EL (cell line): ENCODE results near the gene LRRC70.
A peak's percentile ranks its signal among the peaks of the same experiment; 100 is the strongest.

Experiments used
- DNase-seq: peaks from one replicate; pipeline ENCODE4 v3.0.0-alpha.2; 2016

The LRRC70 gene

DNA sequence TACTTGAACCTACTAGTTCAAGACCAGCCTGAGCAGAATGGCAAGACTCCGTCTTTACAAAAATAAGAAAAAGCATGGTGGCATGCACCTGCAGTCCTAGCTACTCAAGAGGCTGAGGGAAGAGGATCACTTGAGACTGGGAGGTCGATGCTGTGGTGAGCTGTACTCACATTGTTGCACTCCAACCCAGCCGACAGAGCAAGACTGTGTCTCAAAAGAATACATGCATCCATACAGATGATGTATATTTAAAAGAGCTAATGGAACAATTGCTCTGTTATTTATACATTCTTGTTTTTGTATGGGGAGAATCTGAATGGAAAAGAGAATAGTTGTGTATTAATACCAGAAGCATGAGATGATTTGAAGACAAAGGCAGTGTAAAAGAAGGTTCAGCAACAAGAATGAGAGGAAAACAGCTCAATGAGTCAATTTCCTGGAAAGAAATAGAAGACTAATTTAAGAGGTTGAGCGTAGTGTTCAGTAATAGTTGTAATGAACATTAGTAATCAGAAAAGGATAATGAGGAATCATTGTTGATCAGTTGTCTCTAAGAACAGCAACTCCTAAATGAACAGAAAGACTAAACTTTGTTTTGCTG lies 1.9 kb upstream of the LRRC70 start:
- DNase-seq = no peak

DNA sequence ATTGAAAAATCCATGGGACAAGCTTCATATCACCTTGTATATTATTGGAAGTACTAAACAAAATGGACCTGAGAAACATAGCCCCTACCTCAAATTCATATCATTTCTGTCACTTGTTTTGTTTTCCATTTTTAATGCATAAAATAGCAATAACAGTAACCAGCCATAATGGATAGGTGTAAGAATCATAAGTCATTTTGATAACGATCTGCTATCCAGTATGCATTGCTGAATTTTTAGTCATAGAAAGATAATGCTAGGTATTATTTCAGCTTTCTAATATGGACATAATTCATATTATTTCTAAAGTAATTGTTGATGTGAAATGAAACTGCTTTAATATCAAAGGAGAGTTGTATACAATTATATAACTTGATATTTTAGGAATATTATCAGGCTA lies 1.1 kb upstream of the LRRC70 start:
- DNase-seq = no peak

DNA sequence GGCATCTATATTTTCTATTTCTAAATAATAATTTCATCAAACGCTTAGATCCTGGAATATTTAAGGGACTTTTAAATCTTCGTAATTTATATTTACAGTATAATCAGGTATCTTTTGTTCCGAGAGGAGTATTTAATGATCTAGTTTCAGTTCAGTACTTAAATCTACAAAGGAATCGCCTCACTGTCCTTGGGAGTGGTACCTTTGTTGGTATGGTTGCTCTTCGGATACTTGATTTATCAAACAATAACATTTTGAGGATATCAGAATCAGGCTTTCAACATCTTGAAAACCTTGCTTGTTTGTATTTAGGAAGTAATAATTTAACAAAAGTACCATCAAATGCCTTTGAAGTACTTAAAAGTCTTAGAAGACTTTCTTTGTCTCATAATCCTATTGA lies 1.1 kb downstream of the LRRC70 start:
- DNase-seq = no peak

DNA sequence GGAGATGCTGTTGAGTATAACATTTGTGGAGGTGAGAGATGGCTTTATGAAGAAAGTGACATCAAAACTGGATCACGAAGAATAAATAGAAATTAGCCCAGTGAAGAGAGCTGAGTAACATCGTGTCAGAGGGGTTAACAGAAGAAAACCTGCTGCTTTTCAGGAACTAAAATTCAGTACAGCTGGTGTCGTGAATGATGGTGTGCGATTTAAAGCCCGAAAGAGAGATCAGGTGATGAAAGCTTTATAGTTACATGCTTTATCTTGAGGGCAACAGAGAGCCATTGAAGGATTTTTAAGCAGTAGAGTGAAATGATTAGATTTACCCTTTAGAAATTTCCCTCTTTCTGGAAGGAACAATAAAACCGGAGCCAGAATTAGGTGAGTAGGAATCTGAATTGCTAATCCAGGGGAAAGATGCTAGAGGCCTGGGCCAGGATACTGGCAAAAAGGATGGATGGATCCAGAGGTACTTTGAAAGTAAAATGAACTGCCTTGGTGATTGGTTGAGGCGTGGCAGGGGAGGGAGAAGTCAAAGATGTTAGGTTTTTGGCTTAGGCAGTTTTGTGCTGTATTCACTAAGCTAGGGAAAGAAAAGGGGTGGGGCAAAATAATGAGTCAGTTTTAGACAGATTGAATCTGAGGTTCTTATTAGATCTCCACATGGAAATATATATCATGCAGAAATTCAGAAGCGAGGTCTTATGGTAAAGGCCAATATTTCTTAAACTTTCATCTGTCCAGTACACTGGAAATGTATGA lies 3.4 kb downstream of the LRRC70 start:
- peak; percentile 3 for DNase-seq

DNA sequence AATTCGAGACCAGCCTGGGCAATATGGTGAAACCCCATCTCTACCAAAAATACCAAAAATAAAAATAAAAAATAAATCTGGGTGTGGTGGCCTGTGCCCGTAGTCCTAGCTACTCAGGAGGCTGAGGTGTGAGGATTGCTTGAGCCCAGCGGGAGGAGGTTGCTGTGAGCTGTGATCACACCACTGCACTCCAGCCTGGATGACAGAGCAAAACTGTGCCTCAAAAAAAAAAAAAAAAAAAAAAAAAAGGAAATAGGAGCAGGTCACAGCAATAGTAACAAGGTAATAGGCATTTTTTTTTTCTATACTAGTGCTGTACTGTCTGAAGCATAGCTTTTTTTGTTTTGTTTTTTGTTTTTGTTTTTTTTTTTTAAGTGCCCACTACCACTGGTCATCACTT lies 5.8 kb downstream of the LRRC70 start:
- DNase-seq = no peak

DNA sequence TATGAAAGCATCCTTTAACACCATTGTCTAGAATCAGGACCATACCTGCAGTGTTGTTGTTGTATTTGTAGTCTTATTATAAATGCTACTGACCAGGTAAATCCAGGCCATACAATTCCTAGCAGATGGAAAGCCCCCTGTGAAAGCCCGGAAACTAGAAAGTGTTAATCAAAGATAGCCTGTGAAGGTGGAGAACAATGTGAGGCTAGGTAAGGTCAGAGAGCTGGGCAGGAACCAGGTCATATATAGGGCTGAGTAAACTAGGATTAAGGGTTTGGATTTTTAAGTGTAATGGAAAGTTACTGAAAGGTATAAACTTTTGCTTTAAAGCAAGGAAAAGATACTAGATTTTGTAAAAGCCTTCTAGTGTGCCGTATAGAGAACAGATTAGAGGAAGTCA lies 6.7 kb downstream of the LRRC70 start:
- DNase-seq = no peak

DNA sequence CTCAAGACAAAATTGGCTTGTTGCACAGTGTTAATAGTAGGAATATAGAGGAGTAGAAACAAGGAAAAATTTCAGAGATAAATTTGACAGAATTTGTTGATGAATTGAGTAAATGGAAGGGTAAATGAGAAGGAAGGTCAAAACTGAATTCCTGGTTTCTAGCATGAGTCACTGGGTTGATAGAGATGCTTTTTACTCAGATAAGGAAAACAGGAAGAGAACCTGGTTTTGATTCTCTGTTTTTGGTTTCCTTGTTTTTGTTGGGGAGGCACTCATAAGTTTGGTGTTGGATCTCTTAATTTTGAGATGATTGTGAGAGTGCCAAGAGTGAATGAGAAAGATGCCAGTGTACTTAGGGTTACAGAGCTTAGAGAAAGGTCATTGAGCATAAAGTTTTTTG lies 7.1 kb downstream of the LRRC70 start:
- peak; percentile 20 for DNase-seq

DNA sequence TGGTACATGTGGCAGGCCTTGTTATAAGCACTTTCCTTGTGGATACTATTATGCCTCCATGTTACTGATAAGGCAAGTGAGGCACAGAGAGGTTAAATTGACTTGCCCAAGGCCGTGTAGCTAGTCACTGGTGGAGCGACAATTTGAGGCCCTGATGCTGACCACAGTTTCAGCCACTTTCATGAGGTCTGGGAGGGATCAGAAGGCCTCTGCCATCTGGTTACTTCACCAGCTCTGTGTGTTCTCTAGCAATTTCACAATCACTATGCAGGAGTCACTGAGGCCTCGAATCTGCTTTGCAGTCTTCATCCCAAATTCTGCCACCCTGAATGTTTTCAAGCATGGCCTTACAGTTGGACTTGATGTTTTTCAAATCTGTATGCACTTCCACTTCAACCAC lies 9.1 kb downstream of the LRRC70 start:
- DNase-seq = no peak

DNA sequence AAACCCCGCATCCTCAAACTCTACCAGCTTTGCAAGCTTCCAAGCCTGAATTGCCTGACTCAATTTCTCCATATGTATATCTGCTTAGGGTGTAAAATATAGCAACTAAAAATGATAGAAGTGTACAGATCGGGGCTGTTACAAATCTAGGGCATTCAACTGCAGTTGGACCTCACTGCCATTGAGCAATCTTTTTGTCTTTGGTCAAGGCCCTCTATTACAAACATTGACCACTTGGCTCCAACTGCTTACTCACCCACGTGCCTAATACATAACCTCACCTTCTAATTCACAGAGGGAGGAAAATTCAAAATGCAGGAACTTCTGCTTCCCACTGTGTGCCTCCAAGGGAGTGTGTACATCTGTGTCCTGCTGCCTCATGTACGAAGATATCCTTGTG lies 10.0 kb downstream of the LRRC70 start:
- no peak for DNase-seq

DNA sequence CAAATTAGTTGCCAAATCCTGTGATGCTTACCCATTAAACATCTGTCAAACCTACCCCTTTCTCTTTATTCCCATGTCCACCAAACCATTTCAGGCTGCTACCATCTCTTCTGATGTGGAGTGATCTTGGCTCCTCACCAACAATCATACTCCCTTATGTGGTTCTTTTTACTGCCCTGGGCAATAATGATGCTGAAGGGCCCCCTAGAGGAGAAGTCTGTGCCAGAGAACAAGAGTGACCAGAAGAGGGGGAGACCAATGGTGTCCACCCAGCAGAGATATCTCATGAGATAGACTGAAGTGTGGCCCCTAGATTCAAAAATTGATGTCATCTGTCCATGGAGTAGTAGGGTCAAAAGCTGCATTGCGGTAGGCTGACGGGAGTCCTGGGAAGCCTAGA lies 10.9 kb downstream of the LRRC70 start:
- DNase-seq = no peak

DNA sequence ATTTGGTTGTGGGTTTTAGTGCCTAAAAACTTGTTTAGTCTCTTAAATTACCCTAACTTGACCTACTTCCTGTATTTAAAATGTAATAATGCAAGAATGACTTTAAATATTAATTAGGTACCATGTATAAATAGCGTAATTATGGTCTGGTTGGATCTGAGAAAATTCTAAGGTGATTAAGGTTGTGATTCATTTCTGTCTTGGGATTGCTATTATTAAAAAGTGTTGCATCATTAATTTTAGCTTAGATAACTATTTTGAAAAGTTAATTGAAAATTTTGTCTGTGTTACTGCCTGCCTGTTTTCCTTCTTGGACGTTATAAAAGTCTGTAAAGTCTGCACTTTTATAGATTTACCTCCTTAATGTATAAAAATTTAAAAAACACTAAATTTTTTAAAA lies 11.8 kb downstream of the LRRC70 start:
- no peak for DNase-seq

DNA sequence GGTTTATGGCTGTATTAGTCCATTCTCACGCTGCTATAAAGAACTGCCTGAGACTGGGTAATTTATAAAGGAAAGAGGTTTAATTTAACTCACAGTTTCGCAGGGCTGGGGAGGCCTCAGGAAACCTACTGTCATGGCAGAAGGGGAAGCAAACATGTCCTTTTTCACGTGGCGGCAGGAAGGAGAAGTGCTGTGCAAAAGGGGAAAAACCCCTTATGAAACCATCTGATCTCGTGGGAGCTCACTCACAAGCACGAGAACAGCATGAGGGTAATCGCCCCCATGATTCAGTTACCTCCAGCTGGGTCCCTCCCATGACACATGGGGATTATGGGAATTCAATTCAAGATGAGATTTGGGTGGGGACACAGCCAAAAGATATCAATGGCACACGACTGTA lies 13.9 kb downstream of the LRRC70 start:
- DNase-seq = no peak

DNA sequence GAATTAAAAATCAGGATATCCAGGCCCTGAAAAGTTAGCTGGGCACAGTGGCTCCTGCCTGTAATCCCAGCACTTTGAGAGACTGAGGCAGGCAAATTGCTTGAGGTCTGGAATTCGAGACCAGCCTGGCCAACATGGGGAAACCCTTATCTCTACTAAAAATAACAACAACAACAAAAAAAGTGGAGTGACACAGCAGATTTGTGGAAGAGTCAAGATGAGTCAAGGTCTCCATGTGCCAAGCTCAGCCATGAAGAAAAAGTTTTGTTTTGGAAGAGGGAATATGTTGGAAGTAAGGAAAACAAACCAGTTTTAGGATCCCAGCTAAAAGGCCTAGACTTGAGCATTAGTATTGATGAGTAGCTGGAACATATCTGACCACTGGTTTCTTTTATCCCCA lies 14.7 kb downstream of the LRRC70 start:
- DNase-seq = peak; percentile 22

DNA sequence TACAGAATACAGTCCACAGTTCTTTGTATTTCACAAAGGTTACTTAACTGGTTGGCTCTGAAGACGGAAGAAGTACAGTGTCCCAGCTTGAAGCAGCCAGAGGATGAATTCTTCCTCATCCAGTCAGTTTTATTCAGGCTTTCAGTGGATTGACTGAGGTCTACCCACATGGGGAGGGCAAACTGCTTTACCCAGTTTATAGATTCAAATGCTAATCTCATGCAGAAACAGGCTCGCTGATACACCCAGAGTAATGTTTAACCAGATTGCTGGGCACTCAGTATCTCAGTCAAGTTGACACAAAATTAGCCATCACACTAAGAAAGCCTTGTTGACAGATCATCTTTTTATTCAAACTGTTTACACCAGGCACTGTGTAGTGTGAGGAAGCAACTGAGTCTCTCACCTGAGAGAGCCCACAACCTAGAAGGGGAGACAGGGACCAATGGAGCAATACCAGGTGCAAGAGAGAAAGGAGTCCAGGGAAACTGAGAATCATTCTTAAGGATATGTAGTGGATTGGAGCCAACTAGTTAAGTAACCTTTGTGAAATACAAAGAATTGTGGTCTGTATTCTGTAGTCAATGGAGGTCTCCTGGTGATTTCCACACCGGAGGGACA lies 15.9 kb downstream of the LRRC70 start:
- DNase-seq = no peak

DNA sequence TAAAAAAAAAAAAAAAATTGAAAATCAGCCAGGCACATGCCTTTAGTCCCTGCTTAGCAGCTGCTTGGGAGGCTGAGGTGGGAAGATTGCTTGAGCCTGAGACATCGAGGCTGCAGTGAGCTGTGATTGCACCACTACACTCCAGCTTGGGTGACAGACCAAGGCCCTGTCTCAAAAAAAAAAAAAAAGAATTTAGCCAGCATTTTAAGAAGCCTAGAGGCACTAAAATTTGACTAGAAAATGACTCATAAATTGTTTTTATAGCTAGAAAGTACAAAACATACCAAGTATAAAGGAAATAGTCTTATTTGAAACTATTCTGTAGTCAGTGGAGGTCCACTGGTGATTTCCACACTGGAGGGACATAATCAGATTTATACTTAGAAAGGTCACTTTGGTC lies 17.5 kb downstream of the LRRC70 start:
- peak; percentile 58 for DNase-seq

DNA sequence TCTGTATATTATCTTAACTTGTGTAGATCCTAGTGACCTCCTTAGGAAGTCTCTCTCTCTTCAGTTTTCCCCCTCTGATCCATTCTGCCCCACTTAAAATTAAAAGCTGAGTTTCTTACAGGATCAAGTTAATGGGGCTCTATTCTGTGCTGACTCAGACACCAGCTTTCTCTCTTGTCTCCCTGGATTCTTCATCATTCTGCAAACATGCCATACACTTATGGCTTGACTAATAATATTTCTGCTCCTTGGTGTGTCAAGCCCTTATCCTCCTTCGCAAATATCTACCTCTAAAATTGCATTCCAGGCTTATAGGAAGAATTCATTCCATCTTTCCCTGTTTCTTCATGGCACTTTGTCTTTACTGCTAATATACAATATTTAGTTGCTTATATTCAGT lies 18.1 kb downstream of the LRRC70 start:
- peak; percentile 24 for DNase-seq

DNA sequence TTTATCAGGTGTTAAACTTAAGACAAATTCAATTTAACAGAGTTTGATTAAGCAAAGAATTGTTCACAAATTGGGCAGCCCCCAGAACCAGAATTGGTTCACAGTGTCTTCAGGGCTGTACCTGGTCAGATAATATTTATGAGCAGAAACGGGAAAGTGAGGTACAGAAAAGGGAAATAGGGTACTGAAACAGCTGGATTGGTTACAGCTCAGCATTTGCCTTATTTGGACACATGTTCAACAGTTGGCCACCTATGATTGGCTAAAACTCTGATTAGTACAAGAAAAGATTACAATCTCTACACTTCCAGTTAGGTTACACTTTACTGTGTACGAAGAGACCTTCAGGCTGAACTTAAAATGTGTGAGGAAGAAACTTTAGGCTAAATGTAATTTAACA lies 18.7 kb downstream of the LRRC70 start:
- DNase-seq = no peak

DNA sequence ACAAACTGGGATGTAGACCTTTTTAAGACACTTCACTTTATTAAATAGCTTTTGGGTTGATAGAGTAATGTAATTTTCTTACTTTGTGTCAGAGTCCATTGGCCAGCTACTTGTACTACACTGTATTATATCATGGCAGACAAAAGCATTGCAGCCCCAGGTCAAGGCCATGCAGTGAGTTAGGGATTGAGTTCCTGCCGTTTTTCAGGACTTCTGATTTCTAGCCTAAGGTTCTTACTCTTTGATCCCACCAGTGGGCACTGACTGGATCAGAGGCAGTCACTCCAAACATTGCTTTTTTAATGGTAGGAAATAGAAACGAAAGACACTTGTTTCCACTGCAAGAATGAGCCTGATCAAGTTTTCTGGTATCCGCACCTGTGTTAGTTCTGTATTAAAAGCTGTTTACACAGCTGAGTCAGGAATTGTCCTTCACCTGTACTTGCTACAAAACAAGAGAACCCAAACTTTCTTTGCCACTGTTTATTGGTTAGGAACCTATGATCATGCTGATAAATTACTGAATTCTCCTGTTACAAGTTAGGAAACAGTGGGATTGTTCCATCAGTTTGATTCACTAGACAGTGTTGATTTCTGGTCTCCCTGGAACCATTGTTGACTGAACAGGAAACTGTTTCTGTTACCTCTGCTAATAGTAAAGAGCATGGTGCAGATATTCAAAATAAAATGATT lies 22.1 kb downstream of the LRRC70 start:
- no peak for DNase-seq

DNA sequence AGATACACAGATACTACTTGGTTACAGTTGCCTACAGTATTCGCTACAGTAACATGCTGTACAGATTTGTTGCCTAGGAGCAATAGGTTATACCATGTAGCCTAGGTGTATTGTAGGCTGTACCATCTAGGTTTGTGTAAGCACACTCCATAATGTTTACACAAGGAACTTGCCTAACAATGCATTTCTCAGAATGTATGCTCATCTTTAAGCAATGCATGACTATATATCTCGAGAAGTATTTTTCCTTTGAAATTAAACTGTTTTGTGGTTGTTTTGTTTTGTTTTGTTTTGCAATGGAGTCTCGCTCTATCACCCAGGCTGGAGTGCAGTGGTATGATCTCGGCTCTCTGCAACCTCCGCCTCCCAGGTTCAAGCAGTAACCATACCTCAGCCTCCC lies 25.3 kb downstream of the LRRC70 start:
- no peak for DNase-seq

DNA sequence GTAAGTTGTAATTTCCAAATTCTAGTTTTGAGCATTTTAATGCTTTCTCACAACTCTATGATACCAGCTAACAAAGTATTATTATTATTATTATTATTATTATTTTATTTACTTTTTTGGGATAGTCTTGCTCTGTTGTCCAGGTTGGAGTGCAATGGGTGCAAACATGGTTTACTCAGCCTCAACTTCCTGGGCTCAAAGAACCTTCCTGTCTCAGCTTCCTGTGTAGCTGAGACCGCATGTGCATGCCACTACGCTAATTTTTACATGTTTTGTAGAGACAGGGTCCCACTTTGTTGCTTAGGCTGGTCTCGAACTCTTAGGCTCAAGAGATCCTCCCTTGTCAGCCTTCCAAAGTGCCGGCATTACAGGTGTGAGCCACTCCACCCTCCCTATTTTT lies 27.0 kb downstream of the LRRC70 start:
- no peak for DNase-seq

DNA sequence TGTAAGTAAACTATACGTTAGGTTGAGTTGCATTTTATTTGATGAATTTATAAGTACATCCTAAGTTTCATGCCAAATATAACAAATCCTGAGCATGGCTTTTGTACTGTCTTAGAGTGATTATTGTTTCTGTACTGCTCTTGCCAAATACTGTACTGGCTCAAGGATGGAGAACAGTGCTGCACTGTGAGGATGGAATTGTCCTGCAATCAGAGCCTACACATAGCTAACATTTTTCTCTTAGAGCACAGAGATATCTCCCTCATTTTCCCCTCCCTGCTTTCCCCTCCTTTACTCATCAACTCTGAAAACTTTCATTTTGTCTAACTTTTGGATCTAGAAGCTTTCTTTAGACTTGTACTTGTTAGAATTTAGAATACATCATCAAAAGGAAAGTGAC lies 28.3 kb downstream of the LRRC70 start:
- no peak for DNase-seq

DNA sequence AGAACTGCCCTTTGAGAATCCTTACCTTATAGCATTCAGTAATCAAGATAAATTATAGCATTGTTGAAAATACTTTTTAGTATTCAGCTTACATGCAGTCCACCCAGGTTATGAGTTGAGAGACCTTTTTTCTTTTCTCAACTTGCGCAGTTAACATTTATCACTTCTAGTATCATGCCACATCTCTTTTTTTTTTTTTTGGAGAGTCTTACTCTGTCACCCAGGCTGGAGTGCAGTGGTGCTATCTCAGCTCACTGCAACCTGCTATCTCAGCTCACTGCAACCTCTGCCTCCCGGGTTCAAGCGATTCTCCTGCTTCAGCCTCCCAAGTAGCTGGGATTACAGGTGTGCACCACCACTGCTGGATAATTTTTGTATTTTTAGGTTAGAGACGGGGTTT lies 29.0 kb downstream of the LRRC70 start:
- DNase-seq = no peak

DNA sequence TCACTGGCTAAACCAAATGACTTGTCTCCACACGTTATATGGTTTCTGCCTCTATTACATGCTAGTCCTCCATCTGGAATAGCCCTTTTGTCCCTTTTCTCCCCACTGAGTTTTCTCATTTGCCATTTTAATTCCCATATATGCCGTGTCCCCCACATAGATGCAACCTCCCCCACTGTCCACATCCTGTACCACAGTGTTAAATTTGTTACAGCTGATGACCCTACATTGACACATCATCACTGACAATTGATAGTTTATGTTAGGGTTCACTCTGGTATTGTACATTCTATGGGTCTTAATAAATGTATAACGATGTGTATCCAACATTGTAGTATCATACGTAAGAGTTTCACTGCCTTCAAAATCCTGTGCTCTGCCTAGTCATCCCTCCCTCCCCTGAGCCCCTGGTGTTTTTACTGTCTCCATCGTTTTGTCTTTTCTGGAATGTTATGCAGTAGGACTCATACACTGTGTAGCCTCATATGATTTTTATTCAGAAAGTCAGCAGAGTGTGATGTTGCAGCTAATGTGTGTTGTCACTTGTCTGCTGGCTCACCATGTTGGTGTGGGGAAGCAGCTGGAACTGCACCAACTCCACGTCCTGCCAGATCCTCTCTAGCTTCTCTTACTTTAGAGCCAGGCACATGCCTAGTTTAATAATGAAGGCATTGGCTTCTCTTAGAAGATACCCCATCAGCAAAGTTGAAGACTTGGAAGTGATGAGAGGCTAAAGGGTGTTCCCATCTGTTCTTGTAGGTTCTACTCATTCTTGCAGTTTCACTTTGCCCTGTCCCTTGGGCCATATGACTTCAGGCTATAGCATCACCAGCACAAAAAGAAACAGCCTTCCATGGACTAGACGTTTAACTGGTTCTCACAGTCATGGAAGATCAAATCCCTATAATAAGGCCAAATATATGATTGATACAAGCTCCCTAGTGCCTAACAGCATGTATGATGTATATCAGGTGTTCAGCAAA lies 30.2 kb downstream of the LRRC70 start:
- no peak for DNase-seq
